Karpas-422 (cell line): Measurements from ENCODE around the gene TNFRSF1A. TPM values are rescaled to one million over a fixed set of nuclear protein-coding genes. Genes with fewer than 3 reads are reported as not detected.
A peak's percentile ranks its signal among the peaks of the same experiment; 100 is the strongest.
"Not testable (repeated sequence)": the region's sequence is repeated elsewhere in the genome, so short reads cannot be mapped to it uniquely, and the experiment has no call there.

ENCODE experiments used
- DNase-seq: peaks from one replicate; pipeline ENCODE4 v3.0.0-alpha.2; 2015
- H2AFZ ChIP-seq: fragments of 200-600 bp; sonication (generic); 2 replicates; pipeline ENCODE4 v1.6.1; 2014; ENCODE audit warnings: antibody characterized with exemption, low read length, mixed read lengths
- H3K27ac ChIP-seq: fragments of 200-600 bp; sonication (generic); 2 replicates; pipeline ENCODE4 v1.5.1; 2014; ENCODE audit warnings: mild to moderate bottlenecking, low read length, moderate library complexity
- H3K27me3 ChIP-seq: fragments of 200-600 bp; sonication (generic); 2 replicates; pipeline ENCODE4 v1.6.1; 2014; ENCODE audit warnings: low read length, mixed read lengths
- H3K36me3 ChIP-seq: fragments of 200-600 bp; sonication (generic); 2 replicates; pipeline ENCODE4 v1.6.1; 2014; ENCODE audit warnings: low read length, mixed read lengths; ENCODE audit not compliant: insufficient read depth
- H3K4me1 ChIP-seq: fragments of 200-600 bp; sonication (generic); 2 replicates; pipeline ENCODE4 v1.6.1; 2014; ENCODE audit warnings: mild to moderate bottlenecking, low read length, mixed read lengths
- H3K4me2 ChIP-seq: fragments of 200-600 bp; sonication (generic); 2 replicates; pipeline ENCODE4 v1.6.1; 2014; ENCODE audit warnings: low read length, low read depth, mild to moderate bottlenecking; ENCODE audit not compliant: poor library complexity, severe bottlenecking
- H3K4me3 ChIP-seq: fragments of 200-600 bp; sonication (generic); 2 replicates; pipeline ENCODE4 v1.5.1; 2014; ENCODE audit warnings: mild to moderate bottlenecking, antibody characterized with exemption, low read length, mixed read lengths
- H3K79me2 ChIP-seq: fragments of 200-600 bp; sonication (generic); 2 replicates; pipeline ENCODE4 v1.6.1; 2014; ENCODE audit warnings: mild to moderate bottlenecking, low read length, mixed read lengths
- H3K9ac ChIP-seq: fragments of 200-600 bp; sonication (generic); 2 replicates; pipeline ENCODE4 v1.6.0; 2014; ENCODE audit warnings: low read length
- H3K9me2 ChIP-seq: fragments of 200-600 bp; sonication (generic), shearing (Covaris generic); replicated peaks from 2 replicates; pipeline ENCODE4 v1.6.0; 2014; ENCODE audit warnings: mild to moderate bottlenecking, low read length, moderate library complexity; ENCODE audit not compliant: insufficient read depth
- H3K9me3 ChIP-seq: fragments of 300-700, 200-600 bp; sonication (generic); 2 replicates; pipeline ENCODE4 v1.6.1; 2014; ENCODE audit warnings: low read length, mixed read lengths
- H4K20me1 ChIP-seq: fragments of 200-600 bp; sonication (generic); 2 replicates; pipeline ENCODE4 v1.6.1; 2014; ENCODE audit warnings: mild to moderate bottlenecking, antibody characterized with exemption, low read length, low read depth; ENCODE audit not compliant: insufficient read depth
- total RNA-seq: library from RNA; depleted of rRNA; stranded (reverse); fragments of >200 nt; shearing (Covaris generic); gene quantifications from 2 replicates; pipeline ENCODE4 v1.2.3, GENCODE V29; 2014; ENCODE audit warnings: low replicate concordance

Gene TNFRSF1A
- total RNA-seq, 1 experiment from 2014 or later, result not detected

DNA sequence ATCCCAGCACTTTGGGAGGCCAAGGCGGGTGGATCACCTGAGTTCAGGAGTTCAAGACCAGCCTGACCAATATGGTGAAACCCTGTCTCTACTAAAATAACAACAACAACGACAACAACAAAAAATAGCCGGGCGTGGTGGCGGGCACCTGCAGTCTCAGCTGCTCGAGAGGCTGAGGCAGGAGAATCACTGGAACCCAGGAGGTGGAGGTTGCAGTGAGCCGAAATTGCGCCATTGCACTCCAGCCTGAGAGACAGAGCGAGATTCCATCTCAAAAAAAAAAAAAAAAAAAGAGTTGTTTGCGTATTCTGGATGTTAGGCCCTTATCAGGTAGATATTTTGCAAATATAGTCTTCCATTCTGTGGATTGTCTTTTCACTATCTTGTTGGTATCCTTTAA is 52.8 kb downstream of the TNFRSF1A start:
- not testable (repeated sequence) for H3K9me3 ChIP-seq, H4K20me1 ChIP-seq, DNase-seq, H3K36me3 ChIP-seq, H3K9ac ChIP-seq, H3K4me3 ChIP-seq, H3K79me2 ChIP-seq, H3K9me2 ChIP-seq, H3K27ac ChIP-seq, H3K4me1 ChIP-seq, H3K4me2 ChIP-seq, H2AFZ ChIP-seq, H3K27me3 ChIP-seq

DNA sequence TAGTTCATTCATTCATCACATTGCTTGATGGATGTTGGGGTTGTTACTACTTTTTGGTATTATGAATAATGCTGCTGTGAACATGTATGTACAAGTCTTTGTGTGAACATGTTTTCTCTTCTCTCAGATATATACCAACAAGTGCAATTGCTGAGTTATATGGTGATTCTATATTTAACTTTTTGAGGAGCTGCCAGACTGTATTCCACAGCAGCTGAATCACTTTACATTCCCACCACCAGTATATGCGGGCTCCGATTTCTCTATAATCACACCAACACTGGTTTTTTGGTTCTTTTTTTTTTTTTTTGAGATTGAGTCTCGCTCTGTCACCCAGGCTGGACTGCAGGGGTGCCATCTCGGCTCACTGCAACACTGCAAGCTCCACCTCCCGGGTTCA is 53.6 kb downstream of the TNFRSF1A start:
- H3K4me1 ChIP-seq, result no peaks in the 10 kb centered on the region; the same call in 1 of the 2 replicates
- DNase-seq, result no peak

DNA sequence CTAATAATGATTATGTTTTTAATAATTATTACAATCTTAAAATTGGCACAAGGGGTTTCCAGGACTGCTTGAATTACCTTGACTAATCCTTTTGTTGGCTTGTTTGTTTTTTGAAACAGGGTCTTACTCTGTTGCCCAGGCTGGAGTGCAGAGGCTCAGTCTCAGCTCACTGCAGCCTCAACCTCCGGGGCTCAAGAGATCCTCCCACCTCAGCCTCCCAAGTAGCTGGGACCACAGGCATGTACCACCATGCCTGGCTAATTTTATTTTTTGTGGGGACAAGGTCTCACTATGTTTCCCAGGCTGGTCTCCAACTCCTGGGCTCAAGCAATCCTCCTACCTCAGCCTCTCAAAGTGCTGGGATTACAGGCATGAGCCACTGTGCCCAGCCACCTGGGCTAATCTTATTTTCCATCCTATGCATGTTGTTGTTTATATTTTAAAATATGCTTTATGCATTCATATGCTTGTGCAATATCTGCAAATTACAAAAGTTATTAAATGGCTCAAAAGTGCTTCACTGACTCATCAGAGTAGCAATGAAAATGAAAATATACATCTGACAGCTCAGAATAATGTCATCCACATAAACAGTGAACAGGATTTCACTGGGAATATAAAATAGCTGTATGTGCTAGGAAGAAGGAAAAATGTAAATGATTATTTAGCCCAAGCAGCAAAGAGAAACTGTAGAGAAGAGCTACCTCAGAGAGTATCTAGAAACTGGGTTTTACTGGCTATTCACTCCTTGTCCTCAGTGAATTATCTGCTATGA is 56.2 kb downstream of the TNFRSF1A start:
- Histone ChIP-seq H3K4me2 (no peak overlapping the region), H3K79me2 (no peaks in the 10 kb centered on the region), H3K27me3 (no peaks in the 10 kb centered on the region), H2AFZ (no peak overlapping the region), H4K20me1 (no peaks in the 10 kb centered on the region), H3K27ac (no peak overlapping the region), H3K9me3 (no peaks in the 10 kb centered on the region), H3K4me3 (no peak overlapping the region), H3K9ac (no peak overlapping the region), H3K4me1 (no peaks in the 10 kb centered on the region; the same call in 1 of the 2 replicates), H3K9me2 (no peaks in the 10 kb centered on the region), H3K36me3 (no peaks in the 10 kb centered on the region)
- DNase-seq, result no peak

More for the DNA sequence above, 53.6 kb downstream of the TNFRSF1A start:
- H2AFZ ChIP-seq, result no peak overlapping the region
- no peaks in the 10 kb centered on the region for H3K9me3 ChIP-seq
- no peak overlapping the region for H3K9ac ChIP-seq
- no peak overlapping the region for H3K4me3 ChIP-seq
- no peaks in the 10 kb centered on the region for H4K20me1 ChIP-seq
- no peaks in the 10 kb centered on the region for H3K79me2 ChIP-seq
- no peaks in the 10 kb centered on the region for H3K27me3 ChIP-seq
- no peaks in the 10 kb centered on the region for H3K36me3 ChIP-seq
- H3K4me2 ChIP-seq, result no peak overlapping the region
- H3K27ac ChIP-seq, result no peak overlapping the region
- H3K9me2 ChIP-seq, result no peaks in the 10 kb centered on the region

DNA sequence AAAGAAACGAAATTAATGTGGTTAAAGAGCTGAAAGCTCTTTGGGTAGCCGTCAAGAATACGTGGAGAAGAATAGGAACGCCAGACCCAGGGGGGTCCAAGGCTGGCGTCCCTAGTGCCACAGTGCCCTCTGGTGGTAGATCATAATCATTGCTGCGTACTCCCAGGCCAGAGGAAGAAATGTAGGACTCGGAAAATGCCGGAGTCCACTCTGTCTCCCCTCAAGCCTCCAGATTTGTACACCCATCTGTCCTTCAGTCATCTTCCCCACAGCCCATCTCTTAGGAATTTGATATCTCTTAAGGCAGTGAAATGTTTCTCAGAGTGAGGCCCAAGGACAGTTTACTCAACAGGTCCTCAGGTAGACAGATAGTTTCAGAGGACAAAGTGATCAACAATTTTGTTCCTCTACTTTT is 56.8 kb downstream of the TNFRSF1A start:
- no peak overlapping the region for H3K9ac ChIP-seq
- H3K9me3 ChIP-seq, result no peaks in the 10 kb centered on the region
- no peaks in the 10 kb centered on the region for H3K79me2 ChIP-seq
- H3K4me3 ChIP-seq, result no peak overlapping the region
- H2AFZ ChIP-seq, result no peak overlapping the region
- H3K4me1 ChIP-seq, result no peaks in the 10 kb centered on the region; the same call in 1 of the 2 replicates
- peak; percentile 85 for DNase-seq
- H3K36me3 ChIP-seq, result no peaks in the 10 kb centered on the region
- H4K20me1 ChIP-seq, result no peaks in the 10 kb centered on the region
- no peaks in the 10 kb centered on the region for H3K9me2 ChIP-seq
- no peak overlapping the region for H3K4me2 ChIP-seq
- no peaks in the 10 kb centered on the region for H3K27me3 ChIP-seq
- no peak overlapping the region for H3K27ac ChIP-seq

DNA sequence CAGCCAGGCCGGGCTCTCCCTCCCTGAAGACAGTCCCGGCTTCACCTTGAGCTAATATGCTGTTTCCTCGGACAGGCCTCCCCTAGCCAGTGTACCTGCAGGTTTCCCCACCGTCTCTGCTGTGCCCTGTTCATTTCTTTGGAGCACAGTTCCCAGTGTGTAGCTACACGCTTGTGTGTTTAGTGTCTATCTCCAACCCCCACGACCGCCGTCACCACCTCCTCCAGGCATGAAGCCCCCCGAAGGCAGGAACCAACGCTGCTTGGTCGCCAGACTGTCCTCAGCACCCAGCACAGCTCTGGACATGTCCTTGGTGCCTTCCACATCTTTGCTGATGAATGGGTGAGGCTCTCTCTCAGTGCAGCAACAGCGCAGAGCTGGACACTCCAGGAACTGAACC is 57.6 kb downstream of the TNFRSF1A start:
- no peaks in the 10 kb centered on the region for H3K9me2 ChIP-seq
- H3K4me2 ChIP-seq, result no peak overlapping the region
- no peaks in the 10 kb centered on the region for H3K27me3 ChIP-seq
- no peak overlapping the region for H3K27ac ChIP-seq
- H3K9ac ChIP-seq, result no peak overlapping the region
- H3K36me3 ChIP-seq, result no peaks in the 10 kb centered on the region
- DNase-seq, result no peak
- H2AFZ ChIP-seq, result no peak overlapping the region
- no peaks in the 10 kb centered on the region for H4K20me1 ChIP-seq
- H3K4me3 ChIP-seq, result no peak overlapping the region
- no peaks in the 10 kb centered on the region for H3K9me3 ChIP-seq
- no peaks in the 10 kb centered on the region for H3K79me2 ChIP-seq
- no peaks in the 10 kb centered on the region; the same call in 1 of the 2 replicates for H3K4me1 ChIP-seq

DNA sequence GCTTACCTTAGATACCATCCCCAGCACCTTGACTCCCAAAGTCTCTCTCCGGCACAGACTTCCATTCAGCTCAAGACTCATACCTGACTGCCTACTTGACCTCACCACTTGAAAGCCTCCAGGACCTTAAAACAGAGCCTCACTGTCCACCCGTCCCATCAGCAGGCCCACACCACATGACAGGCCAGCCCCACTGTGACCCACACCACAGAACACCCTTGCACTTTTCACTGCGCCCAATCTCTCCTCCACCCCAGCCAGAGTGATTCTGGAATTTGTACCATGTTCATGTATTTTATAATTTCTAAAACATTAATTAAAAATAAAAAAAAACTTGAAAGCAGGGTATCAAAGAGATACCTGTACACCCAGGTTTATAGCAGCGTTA is 59.4 kb downstream of the TNFRSF1A start:
- no peaks in the 10 kb centered on the region for H3K79me2 ChIP-seq
- H3K9ac ChIP-seq, result no peak overlapping the region
- DNase-seq, result no peak
- no peaks in the 10 kb centered on the region for H3K36me3 ChIP-seq
- peaks cover 4% of the 10 kb centered on the region for H3K4me1 ChIP-seq
- no peaks in the 10 kb centered on the region for H3K9me2 ChIP-seq
- no peaks in the 10 kb centered on the region for H4K20me1 ChIP-seq
- no peak overlapping the region for H3K4me3 ChIP-seq
- no peak overlapping the region for H3K27ac ChIP-seq
- H3K27me3 ChIP-seq, result no peaks in the 10 kb centered on the region
- H2AFZ ChIP-seq, result no peak overlapping the region
- H3K9me3 ChIP-seq, result no peaks in the 10 kb centered on the region
- no peak overlapping the region for H3K4me2 ChIP-seq

DNA sequence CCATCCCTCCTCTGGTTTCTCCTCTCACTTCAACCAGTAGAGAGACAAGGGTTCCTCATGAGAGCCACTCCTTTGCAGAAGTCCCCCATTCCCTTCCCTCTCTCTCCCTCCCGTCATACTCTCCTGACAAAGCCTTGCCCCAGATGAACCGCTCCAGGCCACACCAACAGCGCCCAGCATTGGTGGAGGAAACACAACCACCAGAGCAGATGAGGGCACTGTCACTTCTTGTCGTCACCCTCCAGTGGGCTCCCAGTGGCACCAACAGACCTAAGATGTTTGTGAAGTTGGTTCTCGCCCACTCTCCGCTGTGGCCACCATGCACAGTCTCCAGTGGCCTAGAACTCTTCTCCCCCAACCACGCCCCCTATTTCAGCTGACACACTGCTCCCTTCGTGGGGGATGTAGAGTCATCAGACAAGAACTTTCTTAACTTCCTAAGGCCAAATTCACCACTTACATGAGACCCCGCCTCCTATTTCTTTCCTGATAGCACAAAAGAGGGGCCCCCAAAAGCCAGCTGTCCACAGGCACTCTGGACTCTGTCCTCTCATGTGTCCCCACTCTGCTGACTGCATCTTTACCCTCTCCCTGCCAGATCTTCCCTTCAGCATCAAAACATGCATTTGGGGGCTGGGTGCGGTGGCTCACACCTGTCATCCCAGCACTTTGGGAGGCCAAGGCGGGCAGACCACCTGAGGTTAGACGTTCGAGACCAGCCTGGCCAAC is 60.6 kb downstream of the TNFRSF1A start:
- Histone ChIP-seq H2AFZ (no peak overlapping the region), H3K9ac (no peak overlapping the region), H3K27ac (no peak overlapping the region), H3K4me2 (no peak overlapping the region), H3K36me3 (no peaks in the 10 kb centered on the region), H3K79me2 (no peaks in the 10 kb centered on the region), H3K9me2 (no peaks in the 10 kb centered on the region), H3K4me1 (peaks cover 4% of the 10 kb centered on the region), H4K20me1 (no peaks in the 10 kb centered on the region), H3K27me3 (no peaks in the 10 kb centered on the region), H3K9me3 (no peaks in the 10 kb centered on the region), H3K4me3 (no peak overlapping the region)
- DNase-seq, result no peak

DNA sequence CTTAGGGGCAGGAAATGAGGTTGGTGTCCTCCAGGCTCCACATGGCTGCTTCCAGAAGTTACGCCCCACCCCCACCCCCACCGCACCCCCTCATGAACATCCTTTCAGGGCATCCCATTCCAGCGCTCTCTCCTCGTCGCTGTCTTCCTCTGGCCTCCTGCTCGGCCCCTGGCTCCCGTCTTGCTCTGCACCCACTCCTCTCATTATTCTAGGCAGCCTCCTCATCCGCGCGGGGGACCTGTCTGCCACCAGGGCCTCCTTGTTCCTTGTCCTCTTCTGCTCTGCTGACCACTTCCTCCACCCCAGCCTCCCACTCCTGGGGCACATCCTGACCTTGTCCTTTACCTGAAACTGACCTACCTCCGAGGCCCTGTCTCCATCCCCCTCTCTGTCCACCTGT is 61.2 kb downstream of the TNFRSF1A start:
- H4K20me1 ChIP-seq, result no peaks in the 10 kb centered on the region
- peaks cover 4% of the 10 kb centered on the region for H3K4me1 ChIP-seq
- H3K9ac ChIP-seq, result no peak overlapping the region
- no peak overlapping the region for H2AFZ ChIP-seq
- H3K4me2 ChIP-seq, result no peak overlapping the region
- H3K4me3 ChIP-seq, result no peak overlapping the region
- H3K9me2 ChIP-seq, result no peaks in the 10 kb centered on the region
- no peaks in the 10 kb centered on the region for H3K79me2 ChIP-seq
- no peak overlapping the region for H3K27ac ChIP-seq
- H3K9me3 ChIP-seq, result no peaks in the 10 kb centered on the region
- DNase-seq, result no peak
- H3K27me3 ChIP-seq, result no peaks in the 10 kb centered on the region
- no peaks in the 10 kb centered on the region for H3K36me3 ChIP-seq
